NCI-H2196 treated with DMSO at 0.1 percent for 48 hours (cell line): ENCODE measurements around the gene PPP1R3G.

ENCODE experiments used
- DNase-seq: peaks from one replicate; lab custom pipeline; 2025; ENCODE audit not compliant: unreplicated experiment; lab: John Stamatoyannopoulos, UW

PPP1R3G gene

DNA sequence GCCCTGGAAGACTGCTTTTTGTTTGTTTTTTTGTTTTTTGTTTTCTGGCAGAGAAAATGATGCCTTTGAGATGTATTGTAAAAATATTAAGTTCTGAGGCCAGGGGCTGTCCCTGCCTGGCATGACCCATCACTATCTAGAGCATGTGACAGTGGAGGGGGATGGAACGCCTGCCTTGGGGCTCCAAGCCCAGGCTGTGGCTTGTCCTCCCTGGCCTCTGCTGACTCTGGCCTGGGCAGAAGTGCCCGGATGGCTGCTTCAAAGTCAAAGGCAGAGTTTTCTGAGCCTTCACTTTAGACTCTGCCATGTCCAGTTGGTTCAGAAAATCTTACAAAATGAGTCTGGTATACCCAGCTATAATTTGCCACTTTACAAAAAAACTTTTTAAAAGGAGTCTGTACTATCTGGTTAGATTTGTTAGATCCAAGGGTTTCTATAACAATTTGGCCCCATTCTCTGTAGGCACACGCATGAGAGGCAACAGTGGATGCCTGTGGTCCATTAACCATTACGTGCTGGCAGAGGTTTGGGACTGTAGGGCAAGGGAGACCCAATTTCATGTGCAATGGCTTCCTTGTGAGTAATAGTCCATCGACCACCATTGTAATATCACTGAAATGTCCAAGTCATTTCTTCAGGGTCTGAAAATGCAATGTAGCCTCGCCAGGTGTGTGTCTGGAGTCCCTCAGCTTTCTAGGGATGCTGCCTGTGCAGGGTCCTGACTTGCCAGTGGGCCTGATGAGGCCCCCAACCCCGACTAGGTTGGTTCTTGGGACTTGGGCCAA lies 8.3 kb downstream of the PPP1R3G start:
- no peak for DNase-seq

DNA sequence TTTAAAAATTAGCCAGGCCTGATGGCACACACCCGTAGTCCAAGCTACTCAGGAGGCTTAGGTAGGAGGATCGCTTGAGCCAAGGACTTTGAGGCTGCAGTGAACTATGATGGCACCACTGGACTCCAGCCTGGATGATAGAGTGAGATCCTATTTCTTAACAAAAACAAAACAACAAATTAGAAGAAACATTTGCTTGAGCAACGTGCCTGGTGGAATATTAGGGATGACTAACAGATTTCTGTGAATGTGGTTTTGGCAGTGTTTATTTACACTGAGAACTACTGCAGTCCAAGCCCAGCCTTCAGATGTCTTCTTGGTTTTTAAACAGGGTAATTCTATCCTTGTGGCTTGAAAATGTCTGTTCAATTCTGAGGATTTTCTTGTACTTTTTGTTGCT lies 9.2 kb downstream of the PPP1R3G start:
- DNase-seq: no peak

DNA sequence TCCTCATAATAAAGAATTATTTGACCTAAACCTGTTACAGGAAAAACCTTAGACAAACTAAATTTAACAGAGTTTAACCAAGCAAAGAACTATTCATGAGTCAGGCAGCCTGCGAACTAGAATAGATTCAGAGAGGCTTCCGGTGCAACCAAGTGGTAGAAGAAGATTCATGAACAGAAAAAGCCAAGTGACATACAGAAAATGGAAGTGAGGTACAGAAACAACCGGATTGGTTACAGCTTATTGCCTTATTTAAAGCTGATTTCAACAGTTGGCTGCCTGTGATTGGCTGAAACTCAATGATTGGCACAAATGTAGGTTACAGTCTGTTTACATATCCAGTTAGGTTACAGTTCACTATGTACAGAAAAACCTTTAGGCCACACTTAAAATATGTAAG lies 10.1 kb downstream of the PPP1R3G start:
- no peak for DNase-seq

DNA sequence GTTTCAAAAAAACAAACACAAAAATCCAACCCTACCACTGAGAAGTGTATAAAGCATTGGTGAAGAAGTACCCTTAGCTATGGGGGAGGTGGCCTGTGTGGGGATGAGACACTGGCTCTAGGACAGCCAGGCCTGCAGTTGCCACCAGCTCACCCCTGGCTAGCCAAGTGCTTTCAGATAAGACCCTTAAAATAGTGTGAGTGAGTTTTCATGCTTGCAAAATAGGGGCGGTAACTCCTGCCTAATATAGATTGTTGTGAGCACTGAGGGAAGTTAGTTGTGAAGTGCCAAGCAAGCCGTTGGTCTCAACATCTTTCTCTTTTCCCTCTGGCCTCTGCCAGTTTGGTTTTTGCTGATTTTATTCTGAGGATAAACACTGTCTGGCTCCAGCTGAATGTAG lies 11.3 kb downstream of the PPP1R3G start:
- no peak for DNase-seq

DNA sequence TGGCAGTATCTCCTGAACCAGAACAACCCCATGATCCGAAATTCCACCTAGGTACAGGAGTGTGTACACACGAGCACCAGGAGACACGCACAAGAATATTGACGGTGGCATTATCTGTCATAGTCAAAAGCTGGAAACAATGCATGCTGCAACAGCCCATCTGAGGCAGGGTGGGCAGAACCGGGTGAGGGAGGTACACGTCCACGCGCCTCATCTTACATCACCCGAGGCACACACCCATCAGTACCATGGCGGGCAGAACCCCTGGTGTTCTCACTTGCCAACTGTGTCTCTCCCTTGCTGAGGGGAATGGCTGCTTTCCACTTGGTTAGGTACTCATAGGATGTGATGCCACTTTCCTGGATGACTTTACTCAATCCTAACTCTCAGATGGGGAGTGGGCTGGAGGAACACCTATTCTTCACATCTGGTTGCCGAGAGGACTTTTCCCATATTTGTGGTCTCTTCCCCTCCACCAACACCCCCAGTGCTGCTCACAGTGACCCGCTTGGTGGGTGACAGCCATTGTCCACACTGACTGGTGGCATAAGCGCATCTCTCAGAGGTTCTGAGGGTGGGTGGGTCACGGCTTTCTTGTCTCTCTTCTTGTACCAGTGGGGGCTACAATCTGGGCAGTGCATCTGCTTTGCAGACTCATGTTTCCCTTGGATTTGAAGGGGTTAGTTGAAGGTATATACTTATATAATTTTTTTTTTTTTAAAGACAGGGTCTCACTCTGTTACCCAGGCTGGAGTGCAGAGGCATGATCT lies 13.5 kb downstream of the PPP1R3G start:
- no peak for DNase-seq

DNA sequence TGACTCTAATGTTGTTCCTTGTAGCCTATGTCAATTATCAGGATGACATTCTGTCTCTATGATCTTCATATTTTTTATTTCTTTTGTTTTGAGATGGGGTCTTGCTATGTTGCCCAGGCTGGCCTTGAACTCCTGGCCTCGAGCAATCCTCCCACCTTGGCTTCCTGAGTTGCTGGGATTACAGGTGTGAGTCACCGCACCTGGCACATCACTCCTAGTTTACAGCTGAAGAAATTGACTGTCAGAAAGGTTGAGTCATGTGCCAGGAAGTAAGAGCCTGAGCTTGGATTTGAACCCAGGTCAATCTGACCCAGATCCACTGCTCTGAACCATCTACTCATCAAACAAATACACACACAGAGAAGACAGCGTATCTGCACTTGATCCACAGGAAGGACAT lies 14.4 kb downstream of the PPP1R3G start:
- DNase-seq: no peak

DNA sequence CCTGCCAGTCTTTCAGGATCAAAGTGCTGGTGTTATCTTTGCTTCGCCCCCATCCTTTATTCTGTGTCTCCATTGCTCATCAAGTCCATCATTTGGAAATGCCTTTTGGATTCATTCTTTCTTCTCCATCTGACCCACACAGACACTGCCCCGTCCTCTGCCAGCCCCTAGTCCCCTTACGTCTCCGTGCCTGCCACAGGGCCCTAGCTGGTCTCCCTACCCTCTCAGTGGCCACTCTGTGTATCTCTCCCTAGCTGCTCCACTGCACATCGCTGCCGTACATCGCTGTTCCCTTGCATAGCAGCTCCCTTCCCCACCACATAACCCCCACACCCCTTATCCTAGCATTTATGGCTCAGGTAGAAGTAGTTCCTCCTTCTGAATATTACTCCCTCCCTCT lies 15.7 kb downstream of the PPP1R3G start:
- DNase-seq: no peak

DNA sequence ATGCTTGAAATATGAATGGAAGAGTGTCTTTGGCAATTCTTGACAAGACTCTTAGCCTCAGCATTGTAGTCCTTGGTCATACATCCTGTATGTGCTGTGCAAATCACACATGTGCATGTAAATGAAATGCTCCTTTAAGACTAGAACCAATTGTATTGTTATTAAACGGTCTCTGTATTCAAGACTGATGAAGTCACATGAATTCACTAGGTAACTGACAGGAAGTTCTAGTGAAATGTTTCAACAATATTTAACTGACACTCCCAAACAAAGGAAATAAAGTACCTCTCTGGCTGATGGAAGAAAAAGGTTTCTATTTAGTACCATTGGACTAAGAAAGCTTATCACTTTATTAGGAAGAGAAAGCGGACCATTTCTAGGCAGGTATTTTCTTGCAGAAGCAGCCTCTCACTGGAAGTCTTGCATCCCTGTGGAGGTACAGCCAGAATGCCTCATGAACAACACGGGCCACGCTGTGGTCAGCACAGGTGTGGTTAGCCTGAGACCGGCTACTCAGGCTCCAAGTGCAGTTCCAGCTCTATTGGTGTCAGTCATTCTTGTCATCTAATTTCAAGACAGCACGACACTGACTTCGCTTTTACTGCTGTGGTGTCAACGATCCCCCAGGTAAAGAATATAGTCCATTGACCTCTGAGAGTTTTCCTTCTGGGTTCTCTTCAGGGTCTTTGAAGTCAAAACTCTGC lies 17.3 kb downstream of the PPP1R3G start:
- DNase-seq: no peak

DNA sequence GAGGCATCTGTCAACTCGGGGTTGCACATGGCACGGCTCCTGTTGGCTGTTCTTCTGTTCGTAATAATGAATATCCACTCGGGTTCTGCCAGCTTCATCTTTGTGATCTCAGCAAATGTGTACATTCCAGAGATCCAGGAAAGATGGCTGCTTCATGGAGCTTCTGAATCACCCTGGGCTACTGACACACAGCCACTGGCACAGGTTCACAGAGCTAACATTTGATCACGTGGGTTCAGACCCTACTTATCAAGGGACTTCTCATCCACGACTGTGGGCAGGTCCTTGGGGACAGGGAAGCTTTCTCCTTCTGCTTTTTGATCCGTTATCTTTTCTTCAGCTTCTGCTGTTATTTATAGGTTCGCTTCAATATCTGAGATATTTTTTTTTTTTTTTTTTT lies 18.1 kb downstream of the PPP1R3G start:
- no peak for DNase-seq

DNA sequence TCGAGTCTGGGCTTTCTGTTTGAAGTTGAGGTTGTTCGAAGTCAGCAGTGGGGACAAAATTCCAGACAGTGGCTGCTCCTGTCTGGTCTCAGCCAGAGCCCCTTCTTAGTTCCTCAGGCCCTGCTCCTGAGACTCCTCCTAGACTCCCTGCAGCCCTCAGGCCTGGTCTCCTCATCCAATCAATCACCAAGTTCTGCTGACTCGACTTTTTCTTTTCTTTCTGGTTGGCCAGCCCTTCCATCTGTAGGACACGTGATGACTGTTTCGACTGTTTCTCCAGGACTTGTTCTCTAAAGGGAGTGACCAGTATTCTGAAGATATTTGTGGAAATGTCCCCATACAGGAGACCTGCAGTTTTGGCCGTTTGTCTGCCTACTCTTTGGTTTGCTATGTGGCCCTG lies 19.5 kb downstream of the PPP1R3G start:
- DNase-seq: no peak

DNA sequence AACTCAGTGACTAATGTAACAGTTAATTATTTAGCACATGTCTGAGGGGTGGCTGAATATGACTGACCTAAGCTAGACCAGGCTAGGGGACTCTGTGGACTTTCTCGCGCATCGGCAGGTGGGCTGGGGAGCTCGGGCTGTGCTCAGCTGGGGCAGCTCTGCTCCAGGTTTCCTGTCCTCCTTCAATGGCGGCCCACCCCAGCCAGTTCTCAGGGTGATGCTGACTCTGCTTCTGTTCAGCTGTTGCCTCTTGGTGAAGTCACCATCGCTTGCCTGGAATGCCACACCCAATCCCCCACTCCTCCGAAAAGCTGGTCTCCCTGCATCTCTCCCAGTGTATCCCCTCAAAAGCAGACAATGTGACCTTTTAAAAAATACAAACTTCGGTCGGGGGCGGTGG lies 20.0 kb downstream of the PPP1R3G start:
- DNase-seq: no peak

DNA sequence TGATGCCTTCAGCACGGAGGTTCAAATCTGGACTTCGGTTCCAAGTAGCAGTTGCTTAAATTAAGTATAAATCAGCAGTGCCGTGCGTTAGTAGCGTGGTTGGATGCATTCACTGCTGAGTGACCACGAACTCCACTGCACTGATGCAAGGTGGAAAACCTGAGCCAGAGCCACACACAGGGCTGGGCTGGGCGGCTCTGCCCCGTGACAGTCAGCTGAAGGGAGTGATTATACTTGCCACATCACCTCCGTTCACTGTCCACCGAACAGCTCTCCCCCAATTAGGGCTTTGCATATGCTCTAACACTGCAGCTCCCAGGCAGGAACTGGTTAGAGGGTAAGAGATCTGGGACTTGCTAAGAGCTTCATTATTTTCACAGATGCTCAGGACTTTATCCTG lies 22.2 kb downstream of the PPP1R3G start:
- DNase-seq: no peak

DNA sequence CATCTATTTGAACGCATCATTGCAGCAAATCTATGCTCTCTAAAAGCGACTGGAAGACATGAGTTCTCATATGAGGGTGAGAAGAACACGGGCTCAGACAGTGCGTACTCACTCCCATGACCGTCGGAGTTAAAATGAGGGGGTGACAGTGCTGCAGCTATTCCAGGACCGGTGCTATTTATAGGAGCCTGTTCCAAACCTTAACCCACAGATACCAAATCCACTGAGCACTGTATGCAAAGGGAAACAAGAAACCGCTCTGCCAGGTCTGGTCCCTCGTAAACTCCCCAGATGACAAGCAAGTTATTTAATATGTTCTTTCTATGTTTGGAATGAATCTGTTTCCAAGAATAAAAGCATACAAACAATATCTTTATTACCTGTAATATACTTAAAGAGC lies 22.9 kb downstream of the PPP1R3G start:
- no peak for DNase-seq

DNA sequence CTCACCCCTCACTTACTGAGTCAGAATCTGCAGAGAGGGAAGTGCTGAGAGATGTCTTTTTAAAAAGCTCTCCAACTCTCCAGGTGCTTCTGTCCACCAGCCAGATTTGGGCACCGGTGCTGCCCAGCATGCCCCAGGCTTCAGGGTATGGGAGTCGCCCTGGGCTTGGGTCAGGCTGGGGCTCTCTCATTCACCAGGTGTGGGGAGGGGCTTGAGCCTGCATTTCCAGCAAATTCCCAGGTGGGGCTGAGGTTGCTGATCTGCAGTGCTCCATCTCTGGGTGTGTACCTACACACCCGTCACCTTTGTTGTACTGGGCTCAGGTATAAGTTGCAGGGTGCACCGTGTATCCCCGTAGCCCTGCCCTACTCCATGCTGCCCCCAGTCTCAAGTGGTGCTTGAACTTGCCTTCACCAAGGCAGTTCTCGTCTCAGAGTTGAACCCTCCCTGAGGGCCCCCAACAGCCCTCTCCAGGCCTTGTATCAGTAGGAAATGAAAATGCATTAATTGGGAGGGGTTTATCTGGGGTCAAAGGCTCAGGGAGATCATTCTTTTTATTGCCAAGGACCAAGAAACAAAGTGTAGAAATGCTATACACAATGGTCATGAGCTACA lies 23.5 kb downstream of the PPP1R3G start:
- no peak for DNase-seq

DNA sequence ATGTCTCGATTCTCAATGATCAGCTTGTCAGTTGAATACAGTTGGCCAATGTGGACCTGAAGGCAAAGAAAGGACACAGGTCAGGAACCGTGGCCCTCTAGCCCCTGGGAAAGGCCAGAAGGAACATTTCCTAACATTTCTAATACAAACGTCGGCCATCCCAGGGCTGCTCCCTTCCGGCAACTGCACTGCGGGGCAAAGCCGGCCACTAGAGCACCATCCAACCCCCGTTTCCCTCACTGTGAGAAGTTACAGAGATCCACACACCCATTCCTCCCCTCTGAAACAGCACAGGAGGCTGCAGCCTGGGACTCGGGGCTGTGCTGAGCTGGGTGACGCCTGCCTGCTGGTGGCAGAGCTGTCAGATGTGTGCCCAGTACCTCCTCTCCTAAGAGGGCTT lies 24.3 kb downstream of the PPP1R3G start:
- no peak for DNase-seq

DNA sequence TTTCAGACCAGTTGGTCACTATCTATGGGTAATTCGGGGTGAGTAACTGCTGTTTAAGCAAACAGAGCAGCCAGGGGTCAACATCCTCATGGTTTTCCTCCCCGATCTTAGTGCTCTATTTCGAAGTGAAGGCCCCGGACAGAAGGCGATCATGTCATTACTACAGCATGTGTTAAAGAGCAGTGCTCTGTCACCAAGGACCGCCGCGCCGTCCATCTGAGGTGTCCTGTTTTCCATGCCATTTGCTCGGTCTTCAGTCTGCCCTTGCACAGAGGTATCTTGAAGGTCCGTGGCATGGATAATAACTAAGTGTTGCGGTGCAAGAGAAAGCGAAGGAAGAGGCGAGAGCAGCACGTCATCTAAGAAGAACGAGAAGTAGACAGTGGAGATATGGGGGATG lies 25.1 kb downstream of the PPP1R3G start:
- no peak for DNase-seq

DNA sequence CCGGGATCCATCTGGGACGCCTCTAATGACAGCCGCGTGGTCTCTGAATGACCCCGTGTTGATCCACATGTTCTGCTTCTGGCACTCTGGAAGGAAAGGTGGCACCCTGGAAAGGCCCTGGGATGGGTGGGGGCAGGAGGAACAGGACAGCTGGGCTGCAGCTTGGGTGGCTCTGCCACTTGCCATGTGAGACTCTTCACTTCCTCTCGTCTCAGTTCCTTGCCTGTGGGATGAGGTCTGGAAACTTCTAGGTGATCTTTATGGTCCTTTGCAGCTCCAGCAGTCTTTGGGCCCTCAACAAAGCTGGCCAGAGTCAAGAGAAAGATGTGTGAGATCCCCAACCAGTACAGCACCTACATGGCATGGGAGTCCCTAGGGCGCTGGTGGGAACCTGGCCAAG lies 26.5 kb downstream of the PPP1R3G start:
- no peak for DNase-seq

DNA sequence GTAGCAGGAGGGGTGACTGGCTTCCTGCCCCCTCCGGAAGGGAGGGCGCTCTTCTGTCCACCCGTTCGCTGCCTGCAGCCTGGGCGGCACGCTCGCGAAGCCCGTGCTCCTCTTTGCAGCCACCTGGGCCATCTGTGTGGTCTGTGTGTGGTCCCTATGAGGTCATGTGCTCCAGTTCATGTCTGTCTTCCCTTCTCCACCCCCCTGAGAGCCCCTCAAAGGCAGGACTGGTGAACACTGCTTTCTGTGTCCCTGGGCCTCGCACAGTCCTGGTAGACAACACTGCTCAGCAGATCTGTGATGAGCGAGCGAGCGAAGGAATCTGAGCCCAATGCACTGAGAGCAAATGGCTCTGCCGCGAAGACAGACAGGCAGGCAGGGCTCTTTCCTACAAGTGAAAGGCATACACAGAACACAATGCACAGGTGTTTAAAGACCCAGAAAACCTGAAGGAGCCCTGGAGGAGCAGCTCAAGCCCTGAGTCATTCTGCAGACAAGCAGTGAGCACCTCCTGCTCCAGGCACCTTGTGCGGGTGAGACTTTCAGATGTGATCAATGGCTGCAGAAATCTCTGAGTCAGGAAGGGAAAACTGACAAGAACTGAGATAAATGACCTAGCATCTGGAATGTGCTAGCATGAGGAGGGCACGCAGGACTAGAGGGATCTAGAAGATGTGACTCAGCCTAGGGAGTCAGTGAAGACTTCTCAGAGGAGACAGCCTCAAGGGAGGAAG lies 27.1 kb downstream of the PPP1R3G start:
- no peak for DNase-seq

DNA sequence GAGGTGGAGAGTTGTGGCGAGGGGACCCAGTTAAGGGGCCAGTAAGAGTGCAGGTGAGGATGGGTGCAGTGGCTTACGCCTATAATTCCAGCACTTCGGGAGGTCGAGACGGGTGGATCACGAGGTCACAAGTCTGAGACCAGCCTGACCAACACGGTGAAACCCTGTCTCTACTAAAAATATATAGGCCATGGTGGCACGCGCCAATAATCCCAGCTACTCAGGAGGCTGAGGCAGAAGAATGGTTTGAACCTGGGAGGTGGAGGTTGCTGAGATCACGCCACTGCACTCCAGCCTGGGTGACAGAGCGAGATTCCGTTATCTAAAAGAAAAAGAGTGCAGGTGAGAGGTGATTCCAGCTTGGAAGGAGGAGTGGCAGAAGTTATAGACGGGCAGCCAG lies 28.0 kb downstream of the PPP1R3G start:
- no peak for DNase-seq

DNA sequence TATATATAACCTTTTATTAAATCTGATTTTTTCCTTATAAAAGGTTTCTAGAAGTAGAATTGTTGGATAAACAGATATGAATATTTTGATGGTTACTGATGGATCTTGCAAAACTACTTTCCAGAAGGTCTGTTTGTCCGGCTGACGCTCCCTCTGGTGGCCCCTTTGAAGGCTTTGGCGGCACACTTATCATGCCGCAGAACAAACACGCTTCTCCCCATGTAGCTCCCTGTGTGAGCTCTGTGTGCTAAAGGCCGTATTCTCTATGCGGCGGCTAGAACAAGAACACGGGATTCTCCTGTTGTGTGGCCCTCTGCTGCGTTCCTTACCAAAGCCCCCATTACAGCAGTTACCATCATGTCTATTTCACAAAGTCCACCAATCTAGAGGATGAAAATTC lies 30.0 kb downstream of the PPP1R3G start:
- DNase-seq: no peak
